Measurements from ENCODE around the gene DACT3. TPM values are rescaled to one million over a fixed set of nuclear protein-coding genes. Genes with fewer than 3 reads are reported as not detected.
A peak's percentile ranks its signal among the peaks of the same experiment; 100 is the strongest.

DACT3 gene
- total RNA-seq, 1 donor from 2014 or later = 13.8 TPM

- Histone ChIP-seq H3K27me3 (no peaks in the 10 kb centered on the region), H3K4me3 (peak overlapping the region; percentile 17 to 27), H3K4me1 (peaks cover 42% of the 10 kb centered on the region), H3K9me3 (no peaks in the 10 kb centered on the region), H3K27ac (peak overlapping the region; percentile 87), H3K36me3 (no peaks in the 10 kb centered on the region)
- no peak for DNase-seq (ENCODE audit: extremely low spot score in 2 of 2)
- intact Hi-C loops (cut with DNase I) = no loop called here
- TF ChIP-seq POLR2A (IDR thresholded peaks at IDR 0.05) (no peak), CTCF (IDR thresholded peaks at IDR 0.05) (no peak), POLR2AphosphoS5 (IDR thresholded peaks at IDR 0.05; ENCODE audit: insufficient read depth in 1 of 2, low read depth in 1 of 2) (no peak)
Observed at GRCh38 chr19:46623915-46624502, 37.0 kb downstream of the DACT3 start.

GRCh38 chr19:46622118-46622446 is 38.9 kb downstream of the DACT3 start:
- Histone ChIP-seq H3K36me3 (no peaks in the 10 kb centered on the region), H3K9me3 (no peaks in the 10 kb centered on the region), H3K4me3 (no peak overlapping the region), H3K4me1 (peaks cover 47% of the 10 kb centered on the region), H3K27me3 (no peaks in the 10 kb centered on the region), H3K27ac (peak overlapping the region; percentile 68)
- no peak for TF ChIP-seq POLR2AphosphoS5 (IDR thresholded peaks at IDR 0.05; ENCODE audit: insufficient read depth in 1 of 2, low read depth in 1 of 2)
- TF ChIP-seq POLR2A (IDR thresholded peaks at IDR 0.05) = no peak
- no peak for TF ChIP-seq CTCF (IDR thresholded peaks at IDR 0.05)
- intact Hi-C loops (cut with DNase I) = no loop called here
- DNase-seq (ENCODE audit: extremely low spot score in 2 of 2) = no peak

- Histone ChIP-seq H3K4me3 (peak overlapping the region in 1 of 2 donors; percentile 5), H3K4me1 (peaks cover 51% of the 10 kb centered on the region), H3K27me3 (no peaks in the 10 kb centered on the region), H3K9me3 (no peaks in the 10 kb centered on the region), H3K36me3 (no peaks in the 10 kb centered on the region), H3K27ac (peak overlapping the region; percentile 68)
- no peak for DNase-seq (ENCODE audit: extremely low spot score in 2 of 2)
- intact Hi-C loops (cut with DNase I) = no loop called here
- TF ChIP-seq POLR2A (IDR thresholded peaks at IDR 0.05) = no peak
- no peak for TF ChIP-seq CTCF (IDR thresholded peaks at IDR 0.05)
- no peak for TF ChIP-seq POLR2AphosphoS5 (IDR thresholded peaks at IDR 0.05; ENCODE audit: insufficient read depth in 1 of 2, low read depth in 1 of 2)
Observed at GRCh38 chr19:46621191-46622117, 39.5 kb downstream of the DACT3 start.

- Histone ChIP-seq H3K27me3 (no peaks in the 10 kb centered on the region), H3K9me3 (no peaks in the 10 kb centered on the region), H3K27ac (peak overlapping the region; percentile 68), H3K36me3 (no peaks in the 10 kb centered on the region), H3K4me3 (no peak overlapping the region), H3K4me1 (peaks cover 49% of the 10 kb centered on the region)
- no peak for DNase-seq (ENCODE audit: extremely low spot score in 2 of 2)
- TF ChIP-seq POLR2A (IDR thresholded peaks at IDR 0.05) = no peak
- TF ChIP-seq POLR2AphosphoS5 (IDR thresholded peaks at IDR 0.05; ENCODE audit: insufficient read depth in 1 of 2, low read depth in 1 of 2) = no peak
- no peak for TF ChIP-seq CTCF (IDR thresholded peaks at IDR 0.05)
- intact Hi-C loops (cut with DNase I) = no loop called here
Observed at GRCh38 chr19:46620716-46621115, 40.3 kb downstream of the DACT3 start.

GRCh38 chr19:46620267-46620666 is 40.7 kb downstream of the DACT3 start:
- intact Hi-C loops (cut with DNase I) = no loop called here
- Histone ChIP-seq H3K36me3 (no peaks in the 10 kb centered on the region), H3K4me3 (no peak overlapping the region), H3K27me3 (no peaks in the 10 kb centered on the region), H3K27ac (peak overlapping the region; percentile 68), H3K4me1 (peaks cover 45% of the 10 kb centered on the region), H3K9me3 (no peaks in the 10 kb centered on the region)
- no peak for DNase-seq (ENCODE audit: extremely low spot score in 2 of 2)
- TF ChIP-seq POLR2AphosphoS5 (IDR thresholded peaks at IDR 0.05; ENCODE audit: insufficient read depth in 1 of 2, low read depth in 1 of 2) (no peak), POLR2A (IDR thresholded peaks at IDR 0.05) (no peak), CTCF (IDR thresholded peaks at IDR 0.05) (no peak)
